Measurements from ENCODE around the gene ASB15.

GRCh38 chr7:123640583-123640982 lies 39.0 kb downstream of the ASB15 start:
- TF ChIP-seq CTCF (IDR thresholded peaks at IDR 0.05; ENCODE audit: low read depth, low read length), result no peak
- no peak for TF ChIP-seq POLR2A (IDR thresholded peaks at IDR 0.05; ENCODE audit: extremely low read depth, insufficient read length)

Measured in NB4 (cell line).